Testis (tissue), 3 donors: ENCODE measurements around the gene SVIL. TPM values are rescaled to one million over a fixed set of nuclear protein-coding genes. Genes with fewer than 3 reads are reported as not detected.
"Not testable (repeated sequence)": the region's sequence is repeated elsewhere in the genome, so short reads cannot be mapped to it uniquely, and the experiment has no call there.

Experiments
- DNase-seq: peaks from one replicate; pipeline ENCODE4 v3.0.0-alpha.2; 2019
- H3K27ac ChIP-seq, 2 donors: fragments of 200-600 bp; sonication (generic); one replicate each; pipeline ENCODE4 v1.5.1; 2019
- H3K27me3 ChIP-seq: fragments of 200-600 bp; sonication (generic); one replicate; pipeline ENCODE4 v1.5.1; 2019
- H3K36me3 ChIP-seq: fragments of 200-600 bp; sonication (generic); one replicate; pipeline ENCODE4 v1.5.1; 2017; ENCODE audit warnings: low read depth; ENCODE audit errors: missing control alignments
- H3K4me1 ChIP-seq: fragments of 200-600 bp; sonication (generic); one replicate; pipeline ENCODE4 v1.5.1; 2019
- H3K4me3 ChIP-seq, 2 donors: fragments of 200-600 bp; sonication (generic); one replicate each; pipeline ENCODE4 v1.5.1; 2017 to 2019
- H3K9me3 ChIP-seq: fragments of 200-600 bp; sonication (generic); one replicate; pipeline ENCODE4 v1.5.1; 2017
- CTCF ChIP-seq, 3 experiments: fragments of 450-650 bp in 2 of 3; fragments of 200-600 bp in 1 of 3; sonication (generic) in 1 of 3; IDR thresholded peaks; one replicate each; pipeline ENCODE4 v1.5.1; 2016 to 2019; ENCODE audit warnings: antibody characterized with exemption in 3 of 3, mild to moderate bottlenecking in 2 of 3, moderate library complexity in 1 of 3
- POLR2A ChIP-seq: fragments of 450-650 bp; IDR thresholded peaks from one replicate; pipeline ENCODE4 v1.6.1; 2017; ENCODE audit warnings: antibody characterized with exemption, mild to moderate bottlenecking, moderate library complexity
- WGBS, 2 donors: methylation state at CpG; one replicate each; pipeline ENCODE4 v1.1.5; 2018; 5-methylcytosine and 5-hydroxymethylcytosine counted together
- intact Hi-C: fragments of 100-400 bp; cut with DNase I; formaldehyde crosslinking; loops from one replicate; pipeline ENCODE4 v1.15.1; 2023; ENCODE audit warnings: low total_unique reads
- polyA plus RNA-seq: library from polyadenylated mRNA; stranded (reverse); fragments of 350-450 nt; fragmentation: Illumina TruSeq; extraction: RNeasy Lipid Tissue Mini Kit (QIAGEN cat#74804); gene quantifications from one replicate; pipeline ENCODE4 v1.2.3, GENCODE V29; 2014; ENCODE audit warnings: low read depth, low replicate concordance; ENCODE audit not compliant: insufficient read depth
- total RNA-seq, 2 donors: library from RNA; depleted of rRNA; stranded (reverse); fragments of >200 nt; gene quantifications; one replicate each; pipeline ENCODE4 v1.2.3, GENCODE V29; 2016

SVIL gene
- total and polyA plus RNA-seq, 3 donors from 2014 or later = 44.7 to 67.6 (median 63.1) TPM

DNA sequence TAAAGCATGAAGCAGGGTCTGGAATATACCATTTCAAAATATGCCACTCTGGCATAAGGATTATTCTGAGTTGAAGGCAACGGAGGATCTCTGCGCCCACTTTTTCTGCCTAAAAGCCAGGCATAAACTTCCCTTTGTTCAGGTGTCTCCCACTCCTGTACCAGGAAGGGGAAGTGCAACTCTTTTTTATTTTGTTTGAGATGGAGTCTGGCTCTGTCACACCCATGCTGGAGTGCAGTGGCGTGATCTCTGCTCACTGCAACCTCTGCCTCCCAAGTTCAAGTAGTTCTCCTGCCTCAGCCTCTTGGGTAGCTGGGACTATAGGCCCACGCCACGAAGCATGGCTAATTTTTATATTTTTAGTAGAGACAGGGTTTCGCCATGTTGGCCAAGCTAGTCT lies 18.2 kb downstream of the SVIL start:
- no peaks in the 10 kb centered on the region for H3K27me3 ChIP-seq
- H3K4me3 ChIP-seq = no peak overlapping the region
- no peaks in the 10 kb centered on the region for H3K9me3 ChIP-seq
- intact Hi-C loops = no loop called here
- TF ChIP-seq POLR2A = no peak
- TF ChIP-seq CTCF (IDR thresholded peaks at IDR 0.05) = no peak
- 97% methylated on average over 6 of the region's 6 CpGs for WGBS, 2 donors
- no peak overlapping the region for H3K27ac ChIP-seq
- no peaks in the 10 kb centered on the region for H3K36me3 ChIP-seq
- no peak for DNase-seq
- H3K4me1 ChIP-seq = peaks cover 36% of the 10 kb centered on the region

DNA sequence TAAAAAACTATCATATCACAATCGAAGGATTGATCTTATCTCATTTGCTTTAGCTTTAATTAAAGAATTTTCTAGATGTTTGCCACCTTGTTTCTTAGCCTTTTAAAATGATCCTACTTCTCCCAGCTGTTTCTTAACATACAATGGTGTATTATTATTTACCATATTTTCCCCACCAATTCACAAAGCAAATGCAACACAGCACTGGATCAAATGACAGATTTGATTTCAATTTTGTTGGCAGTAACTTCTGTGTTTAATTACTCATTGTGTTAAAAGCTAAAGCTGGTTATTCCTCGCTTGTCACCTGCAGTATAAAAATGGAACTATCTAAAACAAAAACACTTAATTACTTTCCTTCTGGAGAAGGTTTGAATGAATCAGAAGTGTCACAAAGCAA lies 19.6 kb downstream of the SVIL start:
- Histone ChIP-seq H3K27me3 (no peaks in the 10 kb centered on the region), H3K36me3 (no peaks in the 10 kb centered on the region), H3K4me1 (peaks cover 24% of the 10 kb centered on the region), H3K4me3 (no peak overlapping the region), H3K9me3 (no peaks in the 10 kb centered on the region), H3K27ac (no peak overlapping the region)
- 87 to 90% methylated on average over 2 of the region's 2 CpGs for WGBS, 2 donors
- DNase-seq = no peak
- TF ChIP-seq POLR2A = no peak
- intact Hi-C loops = no loop called here

DNA sequence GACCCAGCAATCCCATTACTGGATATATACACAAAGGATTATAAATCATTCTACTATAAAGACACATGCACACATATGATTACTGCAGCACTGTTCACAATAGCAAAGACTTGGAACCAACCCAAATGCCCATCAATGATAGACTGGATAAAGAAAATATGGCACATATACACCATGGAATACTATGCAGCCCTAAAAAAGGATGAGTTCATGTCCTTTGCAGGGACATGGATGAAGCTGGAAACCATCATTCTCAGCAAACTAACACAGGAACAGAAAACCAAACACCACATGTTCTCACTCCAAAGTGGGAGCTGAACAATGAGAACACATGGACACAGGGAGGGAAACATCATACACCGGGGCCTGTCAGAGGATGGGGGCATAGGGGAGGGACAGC lies 20.5 kb downstream of the SVIL start:
- H3K9me3 ChIP-seq, H3K27me3 ChIP-seq, DNase-seq, H3K27ac ChIP-seq, intact Hi-C loops, H3K36me3 ChIP-seq, H3K4me3 ChIP-seq: not testable (repeated sequence)
- peaks cover 22% of the 10 kb centered on the region for H3K4me1 ChIP-seq
- WGBS, 2 donors = 100% methylated on average over 1 of the region's 1 CpG

DNA sequence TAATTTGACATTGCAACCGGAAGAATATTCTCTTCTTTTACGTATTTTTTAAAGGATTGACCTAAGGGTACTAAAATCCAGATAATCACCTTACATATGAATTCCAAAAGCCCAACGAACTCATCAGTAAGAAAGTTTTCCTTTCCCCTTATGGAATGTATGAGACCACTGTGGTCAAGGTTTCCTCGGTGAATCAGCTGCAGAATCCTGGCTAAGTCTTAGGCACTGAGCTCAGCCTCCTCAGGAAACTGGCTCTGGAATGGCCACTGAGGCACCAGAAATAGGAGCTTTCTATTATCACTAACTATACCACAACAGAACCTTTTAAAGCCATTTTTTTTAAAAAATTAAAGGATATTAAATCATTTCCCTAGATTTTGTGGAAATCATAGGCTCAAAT lies 21.0 kb downstream of the SVIL start:
- TF ChIP-seq POLR2A (no peak), CTCF (IDR thresholded peaks at IDR 0.05) (no peak)
- WGBS, 2 donors = 77 to 78% methylated on average over 4 of the region's 4 CpGs
- Histone ChIP-seq H3K36me3 (no peaks in the 10 kb centered on the region), H3K4me1 (peaks cover 17% of the 10 kb centered on the region), H3K4me3 (no peak overlapping the region), H3K9me3 (no peaks in the 10 kb centered on the region), H3K27me3 (no peaks in the 10 kb centered on the region), H3K27ac (no peak overlapping the region)
- DNase-seq = no peak
- intact Hi-C loops = no loop called here

GRCh38 chr10:29613196-29613595 lies 21.6 kb downstream of the SVIL start:
- Histone ChIP-seq H3K9me3 (no peaks in the 10 kb centered on the region), H3K4me3 (no peak overlapping the region), H3K4me1 (peaks cover 11% of the 10 kb centered on the region), H3K36me3 (no peaks in the 10 kb centered on the region), H3K27me3 (no peaks in the 10 kb centered on the region), H3K27ac (no peak overlapping the region)
- TF ChIP-seq CTCF (IDR thresholded peaks at IDR 0.05) = no peak
- no peak for TF ChIP-seq POLR2A
- DNase-seq = no peak
- intact Hi-C loops = no loop called here
- WGBS, 2 donors = 89 to 95% methylated on average over 6 of the region's 6 CpGs

GRCh38 chr10:29612657-29613056 lies 22.1 kb downstream of the SVIL start:
- no peaks in the 10 kb centered on the region for H3K27me3 ChIP-seq
- DNase-seq = no peak
- H3K4me1 ChIP-seq = peaks cover 11% of the 10 kb centered on the region
- intact Hi-C loops = no loop called here
- H3K27ac ChIP-seq = no peak overlapping the region
- H3K36me3 ChIP-seq = no peaks in the 10 kb centered on the region
- 68 to 78% methylated on average over 8 of the region's 8 CpGs for WGBS, 2 donors
- H3K4me3 ChIP-seq = no peak overlapping the region
- TF ChIP-seq POLR2A = no peak
- TF ChIP-seq CTCF (IDR thresholded peaks at IDR 0.05) = no peak
- no peaks in the 10 kb centered on the region for H3K9me3 ChIP-seq
